Spleen (tissue), 7 donors: ENCODE results near the gene LRFN2.

Experiments used
- POLR2A ChIP-seq, 3 donors: fragments of 450-650 bp; IDR thresholded peaks; one replicate each; pipeline ENCODE4 v1.5.1; 2017; ENCODE audit warnings: antibody characterized with exemption in 3 of 3, mild to moderate bottlenecking in 1 of 3
- POLR2AphosphoS5 ChIP-seq, 3 donors: sonication (generic); formaldehyde crosslinking; IDR thresholded peaks; one replicate each; pipeline ENCODE4 v1.5.1; 2017; ENCODE audit warnings: antibody characterized with exemption in 3 of 3
- TF ChIP-seq, protein P1 (sequence below), 11 experiments: fragments of 200-600 bp in 7 of 11; fragments of 450-650 bp in 4 of 11; sonication (generic) in 4 of 11; IDR thresholded peaks in 8 of 11; conservative IDR thresholded peaks in 3 of 11; 1 replicate in 7 of 11; 2 replicates in 4 of 11; pipeline versions ENCODE4 v1.4.0 to v1.8.0; 2016 to 2021; ENCODE audit warnings: antibody characterized with exemption in 11 of 11, inconsistent platforms in 4 of 11, mild to moderate bottlenecking in 1 of 11
- donor health status: DM: no; HTN: no; CAD: no; lungs with moderate emphysema.
- donor health status: DM: no; HTN: no; CAD: no.
- donor health status: DM: no; HTN: no; CAD: no.

GRCh38 chr6:40436685-40437604 lies 150.2 kb downstream of the LRFN2 start:
- TF ChIP-seq, protein P1, sequence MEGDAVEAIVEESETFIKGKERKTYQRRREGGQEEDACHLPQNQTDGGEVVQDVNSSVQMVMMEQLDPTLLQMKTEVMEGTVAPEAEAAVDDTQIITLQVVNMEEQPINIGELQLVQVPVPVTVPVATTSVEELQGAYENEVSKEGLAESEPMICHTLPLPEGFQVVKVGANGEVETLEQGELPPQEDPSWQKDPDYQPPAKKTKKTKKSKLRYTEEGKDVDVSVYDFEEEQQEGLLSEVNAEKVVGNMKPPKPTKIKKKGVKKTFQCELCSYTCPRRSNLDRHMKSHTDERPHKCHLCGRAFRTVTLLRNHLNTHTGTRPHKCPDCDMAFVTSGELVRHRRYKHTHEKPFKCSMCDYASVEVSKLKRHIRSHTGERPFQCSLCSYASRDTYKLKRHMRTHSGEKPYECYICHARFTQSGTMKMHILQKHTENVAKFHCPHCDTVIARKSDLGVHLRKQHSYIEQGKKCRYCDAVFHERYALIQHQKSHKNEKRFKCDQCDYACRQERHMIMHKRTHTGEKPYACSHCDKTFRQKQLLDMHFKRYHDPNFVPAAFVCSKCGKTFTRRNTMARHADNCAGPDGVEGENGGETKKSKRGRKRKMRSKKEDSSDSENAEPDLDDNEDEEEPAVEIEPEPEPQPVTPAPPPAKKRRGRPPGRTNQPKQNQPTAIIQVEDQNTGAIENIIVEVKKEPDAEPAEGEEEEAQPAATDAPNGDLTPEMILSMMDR (IDR thresholded peaks at IDR 0.05 in 8 of 11, conservative IDR thresholded peaks at IDR 0.05 in 3 of 11) = no peak
- no peak for TF ChIP-seq POLR2A (IDR thresholded peaks at IDR 0.05)
- no peak for TF ChIP-seq POLR2AphosphoS5 (IDR thresholded peaks at IDR 0.05)
